Measurements from ENCODE around the gene GRHL3. TPM values are rescaled to one million over a fixed set of nuclear protein-coding genes. Genes with fewer than 3 reads are reported as not detected.
"Not testable (repeated sequence)": the region's sequence is repeated elsewhere in the genome, so short reads cannot be mapped to it uniquely, and the experiment has no call there.

GRHL3 gene
- total RNA-seq, 1 donor from 2014 or later = 0.12 TPM

DNA sequence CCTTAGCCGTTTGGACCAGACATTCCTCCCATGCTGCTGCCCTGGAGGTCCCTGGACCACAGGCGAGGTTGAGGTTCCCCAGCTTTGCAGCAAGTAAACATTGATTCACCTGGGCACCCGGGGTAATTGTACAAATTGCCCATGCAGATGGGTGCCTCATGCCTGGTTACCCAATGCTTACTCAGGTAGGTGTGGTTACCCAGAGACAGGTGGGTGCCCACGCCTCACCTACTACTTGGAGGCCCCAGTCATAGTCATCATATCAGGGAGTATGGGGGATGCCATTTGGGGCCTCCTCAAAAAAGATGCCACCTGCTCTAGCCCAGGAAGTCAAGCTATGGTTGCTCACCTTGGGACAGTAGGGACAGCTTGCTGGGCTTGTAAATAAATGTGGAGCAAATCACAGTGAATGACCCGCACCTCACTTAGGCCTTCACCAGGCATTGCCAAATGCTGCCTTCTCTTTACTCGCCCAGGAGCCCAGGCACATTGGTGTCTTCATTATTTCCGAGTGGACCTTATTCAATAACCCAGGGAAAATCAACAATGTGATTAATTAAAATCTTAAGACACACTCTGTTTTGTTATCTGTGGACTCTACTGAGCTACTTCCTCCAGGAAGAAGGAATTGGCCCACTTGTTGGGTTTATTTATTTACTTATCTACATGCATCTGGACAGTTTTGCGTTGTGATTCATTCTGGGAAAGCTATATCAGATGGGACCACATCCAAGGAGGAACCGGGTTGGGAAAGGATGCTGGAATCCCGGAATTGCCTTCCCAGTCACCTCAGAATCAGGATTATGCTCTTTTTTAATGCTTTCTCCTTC lies 35.6 kb upstream of the GRHL3 start:
- TF ChIP-seq, protein P1, sequence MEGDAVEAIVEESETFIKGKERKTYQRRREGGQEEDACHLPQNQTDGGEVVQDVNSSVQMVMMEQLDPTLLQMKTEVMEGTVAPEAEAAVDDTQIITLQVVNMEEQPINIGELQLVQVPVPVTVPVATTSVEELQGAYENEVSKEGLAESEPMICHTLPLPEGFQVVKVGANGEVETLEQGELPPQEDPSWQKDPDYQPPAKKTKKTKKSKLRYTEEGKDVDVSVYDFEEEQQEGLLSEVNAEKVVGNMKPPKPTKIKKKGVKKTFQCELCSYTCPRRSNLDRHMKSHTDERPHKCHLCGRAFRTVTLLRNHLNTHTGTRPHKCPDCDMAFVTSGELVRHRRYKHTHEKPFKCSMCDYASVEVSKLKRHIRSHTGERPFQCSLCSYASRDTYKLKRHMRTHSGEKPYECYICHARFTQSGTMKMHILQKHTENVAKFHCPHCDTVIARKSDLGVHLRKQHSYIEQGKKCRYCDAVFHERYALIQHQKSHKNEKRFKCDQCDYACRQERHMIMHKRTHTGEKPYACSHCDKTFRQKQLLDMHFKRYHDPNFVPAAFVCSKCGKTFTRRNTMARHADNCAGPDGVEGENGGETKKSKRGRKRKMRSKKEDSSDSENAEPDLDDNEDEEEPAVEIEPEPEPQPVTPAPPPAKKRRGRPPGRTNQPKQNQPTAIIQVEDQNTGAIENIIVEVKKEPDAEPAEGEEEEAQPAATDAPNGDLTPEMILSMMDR (conservative IDR thresholded peaks at IDR 0.05) = no peak
- Mint-ChIP-seq H3K4me1 (no peaks in the 10 kb centered on the region), H3K4me3 (no peak overlapping the region), H3K36me3 (ENCODE audit: low read depth) (no peaks in the 10 kb centered on the region), H3K27me3 (ENCODE audit: low read depth) (peaks cover 59% of the 10 kb centered on the region), H3K27ac (ENCODE audit: unreplicated experiment) (no peak overlapping the region), H3K9me3 (peaks cover 4% of the 10 kb centered on the region)
- no peak for DNase-seq (ENCODE audit: low read depth, low spot score)

DNA sequence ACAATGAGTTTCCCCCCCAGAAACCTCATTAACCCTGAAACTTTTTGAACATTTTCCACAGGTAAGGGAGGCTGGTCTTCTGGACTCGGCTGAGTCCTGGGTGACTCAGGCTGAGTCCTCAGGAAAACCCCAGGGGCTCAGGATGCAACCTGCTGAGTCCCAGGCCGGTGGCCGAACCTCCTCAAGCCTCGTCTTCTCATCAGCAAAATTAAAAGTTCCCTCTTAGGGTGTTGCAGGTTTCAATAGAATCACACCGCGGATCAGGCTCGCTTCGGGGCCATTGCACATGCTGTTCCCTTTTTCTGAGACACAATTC lies 35.0 kb upstream of the GRHL3 start:
- Mint-ChIP-seq H3K4me1 (no peaks in the 10 kb centered on the region), H3K4me3 (no peak overlapping the region), H3K9me3 (peaks cover 4% of the 10 kb centered on the region), H3K27ac (ENCODE audit: unreplicated experiment) (no peak overlapping the region), H3K36me3 (ENCODE audit: low read depth) (no peaks in the 10 kb centered on the region), H3K27me3 (ENCODE audit: low read depth) (peaks cover 62% of the 10 kb centered on the region)
- DNase-seq (ENCODE audit: low read depth, low spot score) = no peak
- TF ChIP-seq, protein P1 (conservative IDR thresholded peaks at IDR 0.05) = no peak

DNA sequence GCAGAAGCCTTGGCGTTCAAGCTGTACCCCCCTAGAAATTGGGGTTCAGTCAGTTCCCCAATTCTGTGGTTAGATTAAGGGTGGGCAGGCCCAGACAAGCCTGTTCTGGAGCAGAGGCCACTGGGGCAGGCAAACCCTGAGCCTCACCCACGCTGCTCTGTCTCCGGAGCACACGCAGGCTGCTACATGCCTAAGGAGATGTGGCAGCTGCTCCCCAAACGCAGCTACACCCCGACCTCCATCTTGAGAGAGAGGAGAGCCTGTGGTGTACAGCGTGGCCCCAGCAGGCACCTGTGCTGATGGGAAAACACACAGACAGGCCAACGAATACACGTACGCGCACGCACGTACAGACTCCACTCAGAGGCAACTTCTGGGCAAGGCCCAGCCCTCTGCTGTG lies 33.9 kb upstream of the GRHL3 start:
- H3K4me1 Mint-ChIP-seq = no peaks in the 10 kb centered on the region
- H3K9me3 Mint-ChIP-seq = peaks cover 4% of the 10 kb centered on the region
- H3K27ac Mint-ChIP-seq (ENCODE audit: unreplicated experiment) = no peak overlapping the region
- TF ChIP-seq, protein P1 (conservative IDR thresholded peaks at IDR 0.05) = no peak
- no peaks in the 10 kb centered on the region for H3K36me3 Mint-ChIP-seq (ENCODE audit: low read depth)
- no peak for DNase-seq (ENCODE audit: low read depth, low spot score)
- peaks cover 68% of the 10 kb centered on the region for H3K27me3 Mint-ChIP-seq (ENCODE audit: low read depth)
- H3K4me3 Mint-ChIP-seq = no peak overlapping the region

DNA sequence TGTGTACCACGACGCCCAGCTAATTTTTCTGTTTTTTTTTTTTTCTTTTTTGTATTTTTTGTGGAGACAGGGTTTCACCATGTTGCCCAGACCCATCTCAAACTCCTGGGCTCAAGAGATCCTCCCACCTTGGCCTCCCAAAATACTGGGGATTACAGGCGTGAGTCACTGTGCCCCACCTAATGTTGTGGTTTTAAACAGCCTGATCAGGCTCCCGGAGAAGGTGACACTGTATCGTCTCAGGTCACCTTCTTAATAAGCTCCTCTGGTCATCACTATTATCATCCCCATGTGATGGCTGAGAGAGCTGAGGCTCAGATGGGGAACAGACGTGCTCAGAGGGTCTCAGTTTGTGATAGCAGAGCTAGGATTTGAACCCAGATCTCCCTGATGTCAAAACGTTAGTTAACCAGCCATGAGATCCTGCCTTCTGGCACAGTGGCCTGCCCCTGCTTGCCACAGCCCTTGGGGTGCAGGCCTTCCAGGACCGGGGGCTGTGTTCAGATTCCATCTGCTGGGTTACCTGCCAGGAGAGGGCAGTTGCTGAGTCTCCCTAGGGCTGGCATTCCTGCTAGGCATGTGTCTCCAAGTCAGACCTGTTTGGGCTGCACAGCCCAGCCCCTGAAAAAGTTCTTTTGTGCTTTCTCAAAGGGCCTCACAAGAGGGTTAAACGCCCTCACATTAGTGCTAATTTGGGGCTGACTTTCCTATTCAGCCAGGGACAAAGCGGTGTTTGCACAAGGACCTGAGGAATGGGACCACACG lies 32.7 kb upstream of the GRHL3 start:
- no peak overlapping the region for H3K27ac Mint-ChIP-seq (ENCODE audit: unreplicated experiment)
- TF ChIP-seq, protein P1 (conservative IDR thresholded peaks at IDR 0.05) = no peak

DNA sequence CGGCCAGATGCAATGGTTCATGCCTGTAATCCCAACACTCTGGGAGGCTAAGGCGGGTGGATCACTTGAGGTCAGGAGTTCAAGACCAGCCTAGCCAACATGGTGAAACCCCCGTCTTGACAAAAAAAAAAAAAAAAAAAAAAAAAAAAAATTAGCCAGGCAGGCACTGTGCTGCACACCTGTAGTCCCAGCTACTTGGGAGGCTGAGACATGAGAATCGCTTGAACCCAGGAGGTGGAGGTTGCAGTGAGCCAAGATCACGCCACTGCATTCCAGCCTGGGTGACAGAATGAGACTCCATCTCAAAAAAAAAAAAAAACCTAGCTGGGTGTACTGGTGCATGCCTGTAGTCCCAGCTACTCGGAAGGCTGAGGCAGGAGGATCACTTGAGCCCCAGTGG lies 31.4 kb upstream of the GRHL3 start:
- H3K27me3 Mint-ChIP-seq (ENCODE audit: low read depth) = peaks cover 67% of the 10 kb centered on the region
- not testable (repeated sequence) for H3K27ac Mint-ChIP-seq (ENCODE audit: unreplicated experiment); H3K4me1 Mint-ChIP-seq; H3K4me3 Mint-ChIP-seq; H3K9me3 Mint-ChIP-seq; DNase-seq (ENCODE audit: low read depth, low spot score); H3K36me3 Mint-ChIP-seq (ENCODE audit: low read depth)

More for the DNA sequence above, 32.7 kb upstream of the GRHL3 start:
- no peaks in the 10 kb centered on the region for H3K9me3 Mint-ChIP-seq
- peaks cover 67% of the 10 kb centered on the region for H3K27me3 Mint-ChIP-seq (ENCODE audit: low read depth)
- H3K4me3 Mint-ChIP-seq = no peak overlapping the region
- no peaks in the 10 kb centered on the region for H3K4me1 Mint-ChIP-seq
- H3K36me3 Mint-ChIP-seq (ENCODE audit: low read depth) = no peaks in the 10 kb centered on the region
- DNase-seq (ENCODE audit: low read depth, low spot score) = no peak

DNA sequence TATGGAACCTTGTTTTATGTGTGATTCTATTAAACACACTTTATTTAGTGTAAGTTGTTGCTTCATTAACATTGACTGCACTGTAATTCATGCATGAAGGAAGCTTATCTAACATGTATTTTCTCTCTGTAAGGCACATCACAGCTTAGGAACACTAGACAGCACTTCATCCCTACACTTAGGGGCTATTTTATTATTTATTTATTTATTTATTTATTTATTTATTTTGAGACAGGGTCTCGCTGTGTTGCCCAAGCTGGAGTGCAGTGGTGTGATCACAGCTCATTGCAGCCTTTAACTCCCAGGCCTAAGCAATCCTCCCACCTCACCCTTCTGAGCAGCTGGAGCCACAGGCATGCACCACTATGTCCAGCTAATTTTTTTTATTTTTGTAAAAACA lies 30.7 kb upstream of the GRHL3 start:
- no peak for DNase-seq (ENCODE audit: low read depth, low spot score)
- TF ChIP-seq, protein P1 (conservative IDR thresholded peaks at IDR 0.05) = no peak
- H3K27me3 Mint-ChIP-seq (ENCODE audit: low read depth) = peaks cover 60% of the 10 kb centered on the region
- no peaks in the 10 kb centered on the region for H3K36me3 Mint-ChIP-seq (ENCODE audit: low read depth)
- no peaks in the 10 kb centered on the region for H3K4me1 Mint-ChIP-seq
- no peak overlapping the region for H3K27ac Mint-ChIP-seq (ENCODE audit: unreplicated experiment)
- H3K4me3 Mint-ChIP-seq = no peak overlapping the region
- no peaks in the 10 kb centered on the region for H3K9me3 Mint-ChIP-seq

Data from neural crest cell (in vitro differentiated cells).